ENCODE data around the gene ARHGAP44. TPM values are rescaled to one million over a fixed set of nuclear protein-coding genes. Genes with fewer than 3 reads are reported as not detected.

The ARHGAP44 gene
- total RNA-seq, 5 donors from 2014 or later (not counting 1 experiment from before 2014, with no cell fraction given): 0.15 to 0.39 (median 0.38) TPM; not detected in 2

GRCh38 chr17:12940699-12941098, 151.4 kb downstream of the ARHGAP44 start:
- Histone ChIP-seq H3K27me3 (replicated peaks in 1 of 2; ENCODE audit: control insufficient read depth in 2 of 2, extremely low read depth in 1 of 2, insufficient read depth in 2 of 2, low read length in 1 of 2) (peaks cover 0 to 4% of the 10 kb centered on the region in 2 experiments), H3K4me3 (ENCODE audit: control insufficient read depth in 1 of 2, extremely low read depth in 1 of 2, low read length in 1 of 2) (no peak overlapping the region), H3K9me3 (no peaks in the 10 kb centered on the region), H3K27ac (ENCODE audit: low read length) (no peak overlapping the region), H3K36me3 (ENCODE audit: control insufficient read depth in 2 of 2, extremely low read depth in 1 of 2, insufficient read depth in 1 of 2, low read length in 1 of 2) (no peaks in the 10 kb centered on the region), H3K4me1 (ENCODE audit: control insufficient read depth in 1 of 2, extremely low read depth in 1 of 2, insufficient read depth in 2 of 2, low read length in 2 of 2) (no peaks in the 10 kb centered on the region)
- H3K4me1 Mint-ChIP-seq: no peaks in the 10 kb centered on the region
- ATAC-seq (replicated peaks in 1 of 4) (no peak), DNase-seq (no peak)
- WGBS (ENCODE audit: insufficient coverage): no CpG with 5 or more reads among the region's 2 CpGs
- CTCF ChIA-PET: interaction anchor here in 1 of 2 donors (0.6 kb wide), 1 partner anchor 1574 kb away, joined by 3 read pairs; no protein-coding TSS in a partner anchor
- H3K9me3 Mint-ChIP-seq: peaks cover 0 to 4% (median 0%) of the 10 kb centered on the region in 3 donors
- H3K4me3 Mint-ChIP-seq: no peak overlapping the region
- POLR2A ChIA-PET: interaction anchor here in 1 of 2 donors (0.5 kb wide), 1 partner anchor 496 kb away, joined by 3 read pairs; no protein-coding TSS in a partner anchor
- H3K27ac Mint-ChIP-seq: no peak overlapping the region
- H3K36me3 Mint-ChIP-seq: no peaks in the 10 kb centered on the region
- peaks cover 0 to 4% of the 10 kb centered on the region in 2 donors for H3K27me3 Mint-ChIP-seq

DNA sequence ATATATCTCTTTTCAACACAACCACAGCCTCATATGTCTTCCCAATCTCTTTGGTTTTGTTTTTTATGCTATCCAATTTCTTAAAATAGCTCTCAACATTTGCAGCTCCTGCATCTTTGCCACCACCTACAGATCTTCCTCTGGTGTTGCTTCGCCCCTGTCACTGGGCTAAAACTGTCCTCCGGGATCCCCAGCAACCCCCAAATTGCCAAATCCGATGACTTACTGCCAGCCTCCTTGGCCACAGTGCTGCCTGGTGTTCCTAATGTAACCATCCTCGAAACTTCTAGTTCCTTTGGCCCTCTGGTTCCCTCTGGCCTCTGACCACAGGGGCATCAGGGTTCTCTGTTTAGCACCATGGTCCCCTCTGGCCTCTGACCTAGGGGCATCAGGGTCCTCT, 157.7 kb downstream of the ARHGAP44 start:
- no peak overlapping the region for H3K27ac Mint-ChIP-seq
- DNase-seq: no peak
- CTCF ChIA-PET: no interaction called here
- Histone ChIP-seq H3K9me3 (no peaks in the 10 kb centered on the region), H3K27me3 (replicated peaks in 1 of 2; ENCODE audit: control insufficient read depth in 2 of 2, extremely low read depth in 1 of 2, insufficient read depth in 2 of 2, low read length in 1 of 2) (peaks cover 0 to 6% of the 10 kb centered on the region in 2 experiments), H3K4me3 (ENCODE audit: control insufficient read depth in 1 of 2, extremely low read depth in 1 of 2, low read length in 1 of 2) (no peak overlapping the region), H3K36me3 (ENCODE audit: control insufficient read depth in 2 of 2, extremely low read depth in 1 of 2, insufficient read depth in 1 of 2, low read length in 1 of 2) (no peaks in the 10 kb centered on the region), H3K27ac (ENCODE audit: low read length) (no peak overlapping the region), H3K4me1 (ENCODE audit: control insufficient read depth in 1 of 2, extremely low read depth in 1 of 2, insufficient read depth in 2 of 2, low read length in 2 of 2) (no peaks in the 10 kb centered on the region)
- 68% methylated on average over 4 of the region's 4 CpGs for WGBS (ENCODE audit: insufficient coverage)
- H3K27me3 Mint-ChIP-seq: peaks cover 1 to 4% of the 10 kb centered on the region in 2 donors
- H3K9me3 Mint-ChIP-seq: peaks cover 0 to 3% (median 0%) of the 10 kb centered on the region in 3 donors
- H3K36me3 Mint-ChIP-seq: no peaks in the 10 kb centered on the region
- ATAC-seq (replicated peaks in 1 of 4): no peak
- POLR2A ChIA-PET: no interaction called here
- H3K4me1 Mint-ChIP-seq: no peaks in the 10 kb centered on the region
- no peak overlapping the region for H3K4me3 Mint-ChIP-seq

DNA sequence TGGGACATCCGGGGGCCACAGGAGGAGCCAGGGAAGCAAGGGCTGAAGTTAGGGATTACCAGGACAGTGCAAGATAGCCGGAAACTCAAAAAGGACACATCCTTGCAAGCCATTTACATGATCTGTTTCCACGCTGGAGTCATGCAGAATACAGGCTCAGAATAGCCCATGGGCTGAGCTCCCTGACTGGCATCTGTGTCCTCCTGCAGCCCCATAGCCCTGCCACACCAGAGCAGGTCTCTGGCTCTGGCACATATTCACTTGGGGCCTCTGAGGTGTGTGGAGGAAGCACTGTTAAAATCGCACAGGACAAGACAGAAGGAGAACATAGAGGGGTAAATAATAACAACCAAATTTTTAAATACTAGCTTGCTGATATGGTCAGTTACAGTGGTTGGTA, 162.7 kb downstream of the ARHGAP44 start:
- H3K27ac ChIP-seq (ENCODE audit: low read length): no peak overlapping the region
- no peaks in the 10 kb centered on the region for H3K36me3 ChIP-seq (ENCODE audit: control insufficient read depth in 2 of 2, extremely low read depth in 1 of 2, insufficient read depth in 1 of 2, low read length in 1 of 2)
- Mint-ChIP-seq H3K4me1 (no peaks in the 10 kb centered on the region), H3K27me3 (peaks cover 0 to 4% of the 10 kb centered on the region in 2 donors), H3K9me3 (peaks cover 0 to 9% (median 3%) of the 10 kb centered on the region in 3 donors), H3K27ac (no peak overlapping the region), H3K4me3 (no peak overlapping the region), H3K36me3 (no peaks in the 10 kb centered on the region)
- H3K27me3 ChIP-seq (replicated peaks in 1 of 2; ENCODE audit: control insufficient read depth in 2 of 2, extremely low read depth in 1 of 2, insufficient read depth in 2 of 2, low read length in 1 of 2): peaks cover 0 to 5% of the 10 kb centered on the region in 2 experiments
- ATAC-seq (replicated peaks in 1 of 4) (no peak), DNase-seq (no peak)
- POLR2A ChIA-PET: no interaction called here
- H3K4me3 ChIP-seq (ENCODE audit: control insufficient read depth in 1 of 2, extremely low read depth in 1 of 2, low read length in 1 of 2): no peak overlapping the region
- CTCF ChIA-PET: no interaction called here
- no peaks in the 10 kb centered on the region for H3K4me1 ChIP-seq (ENCODE audit: control insufficient read depth in 1 of 2, extremely low read depth in 1 of 2, insufficient read depth in 2 of 2, low read length in 2 of 2)
- 83% methylated on average over 3 of the region's 4 CpGs for WGBS (ENCODE audit: insufficient coverage)
- peaks cover 3% of the 10 kb centered on the region for H3K9me3 ChIP-seq

- Histone ChIP-seq H3K4me1 (ENCODE audit: control insufficient read depth in 1 of 2, extremely low read depth in 1 of 2, insufficient read depth in 2 of 2, low read length in 2 of 2) (no peaks in the 10 kb centered on the region), H3K9me3 (peaks cover 3% of the 10 kb centered on the region), H3K36me3 (ENCODE audit: control insufficient read depth in 2 of 2, extremely low read depth in 1 of 2, insufficient read depth in 1 of 2, low read length in 1 of 2) (no peaks in the 10 kb centered on the region), H3K27ac (ENCODE audit: low read length) (no peak overlapping the region), H3K27me3 (replicated peaks in 1 of 2; ENCODE audit: control insufficient read depth in 2 of 2, extremely low read depth in 1 of 2, insufficient read depth in 2 of 2, low read length in 1 of 2) (peaks cover 0 to 3% of the 10 kb centered on the region in 2 experiments), H3K4me3 (ENCODE audit: control insufficient read depth in 1 of 2, extremely low read depth in 1 of 2, low read length in 1 of 2) (no peak overlapping the region)
- DNase-seq (no peak), ATAC-seq (replicated peaks in 1 of 4) (no peak)
- H3K27me3 Mint-ChIP-seq: peaks cover 0 to 4% of the 10 kb centered on the region in 2 donors
- no peak overlapping the region for H3K27ac Mint-ChIP-seq
- H3K4me3 Mint-ChIP-seq: no peak overlapping the region
- peaks cover 0 to 13% (median 3%) of the 10 kb centered on the region in 3 donors for H3K9me3 Mint-ChIP-seq
- POLR2A ChIA-PET: no interaction called here
- H3K36me3 Mint-ChIP-seq: no peaks in the 10 kb centered on the region
- H3K4me1 Mint-ChIP-seq: no peaks in the 10 kb centered on the region
- CTCF ChIA-PET: no interaction called here
- 92% methylated on average over 12 of the region's 13 CpGs for WGBS (ENCODE audit: insufficient coverage)
Measured at GRCh38 chr17:12953156-12953555, 163.9 kb downstream of the ARHGAP44 start.

- POLR2A ChIA-PET: no interaction called here
- H3K27ac Mint-ChIP-seq: no peak overlapping the region
- Histone ChIP-seq H3K9me3 (peaks cover 3% of the 10 kb centered on the region), H3K4me3 (ENCODE audit: control insufficient read depth in 1 of 2, extremely low read depth in 1 of 2, low read length in 1 of 2) (no peak overlapping the region), H3K27ac (ENCODE audit: low read length) (no peak overlapping the region), H3K36me3 (ENCODE audit: control insufficient read depth in 2 of 2, extremely low read depth in 1 of 2, insufficient read depth in 1 of 2, low read length in 1 of 2) (no peaks in the 10 kb centered on the region), H3K4me1 (ENCODE audit: control insufficient read depth in 1 of 2, extremely low read depth in 1 of 2, insufficient read depth in 2 of 2, low read length in 2 of 2) (no peaks in the 10 kb centered on the region), H3K27me3 (replicated peaks in 1 of 2; ENCODE audit: control insufficient read depth in 2 of 2, extremely low read depth in 1 of 2, insufficient read depth in 2 of 2, low read length in 1 of 2) (peaks cover 0 to 3% of the 10 kb centered on the region in 2 experiments)
- WGBS (ENCODE audit: insufficient coverage): 70% methylated on average over 1 of the region's 5 CpGs
- ATAC-seq (replicated peaks in 1 of 4) (no peak), DNase-seq (no peak)
- no peak overlapping the region for H3K4me3 Mint-ChIP-seq
- H3K4me1 Mint-ChIP-seq: no peaks in the 10 kb centered on the region
- H3K27me3 Mint-ChIP-seq: no peaks in the 10 kb centered on the region
- peaks cover 0 to 21% (median 3%) of the 10 kb centered on the region in 3 donors for H3K9me3 Mint-ChIP-seq
- CTCF ChIA-PET: no interaction called here
- H3K36me3 Mint-ChIP-seq: no peaks in the 10 kb centered on the region
Measured at GRCh38 chr17:12955521-12955920, 166.2 kb downstream of the ARHGAP44 start.

DNA sequence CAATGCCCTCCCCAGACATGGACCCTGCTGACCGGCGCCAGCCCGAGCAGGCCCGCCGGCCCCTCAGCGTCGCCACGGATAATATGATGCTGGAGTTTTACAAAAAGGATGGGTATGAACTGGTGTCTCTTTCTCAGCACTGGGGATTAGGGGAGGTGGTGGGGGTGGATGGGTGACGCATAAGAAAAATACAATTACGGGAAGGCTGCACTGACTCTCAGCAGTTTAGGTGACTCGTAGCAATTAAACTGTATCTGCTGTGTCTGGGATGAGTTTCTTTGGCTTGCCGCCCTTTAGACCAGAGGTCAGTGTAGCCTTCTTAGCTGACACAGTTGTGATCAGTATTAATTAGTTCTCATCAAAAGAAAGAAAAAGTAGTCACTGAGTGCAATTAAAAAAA, 169.5 kb downstream of the ARHGAP44 start:
- Histone ChIP-seq H3K9me3 (peaks cover 3% of the 10 kb centered on the region), H3K27me3 (replicated peaks in 1 of 2; ENCODE audit: control insufficient read depth in 2 of 2, extremely low read depth in 1 of 2, insufficient read depth in 2 of 2, low read length in 1 of 2) (peaks cover 0 to 3% of the 10 kb centered on the region in 2 experiments), H3K4me1 (ENCODE audit: control insufficient read depth in 1 of 2, extremely low read depth in 1 of 2, insufficient read depth in 2 of 2, low read length in 2 of 2) (no peaks in the 10 kb centered on the region), H3K36me3 (ENCODE audit: control insufficient read depth in 2 of 2, extremely low read depth in 1 of 2, insufficient read depth in 1 of 2, low read length in 1 of 2) (no peaks in the 10 kb centered on the region), H3K4me3 (ENCODE audit: control insufficient read depth in 1 of 2, extremely low read depth in 1 of 2, low read length in 1 of 2) (no peak overlapping the region), H3K27ac (ENCODE audit: low read length) (no peak overlapping the region)
- CTCF ChIA-PET: no interaction called here
- Mint-ChIP-seq H3K9me3 (peaks cover 0 to 21% (median 3%) of the 10 kb centered on the region in 3 donors), H3K36me3 (no peaks in the 10 kb centered on the region), H3K4me3 (no peak overlapping the region), H3K27ac (no peak overlapping the region), H3K4me1 (no peaks in the 10 kb centered on the region), H3K27me3 (no peaks in the 10 kb centered on the region)
- POLR2A ChIA-PET: no interaction called here
- WGBS (ENCODE audit: insufficient coverage): 87% methylated on average over 6 of the region's 12 CpGs
- ATAC-seq (replicated peaks in 1 of 4) (no peak), DNase-seq (no peak)

GRCh38 chr17:12959441-12959840, 170.1 kb downstream of the ARHGAP44 start:
- no peak for DNase-seq
- no CpG with 5 or more reads among the region's 8 CpGs for WGBS (ENCODE audit: insufficient coverage)
- no peak overlapping the region for H3K27ac Mint-ChIP-seq
- H3K9me3 Mint-ChIP-seq: peaks cover 0 to 21% (median 3%) of the 10 kb centered on the region in 3 donors
- ATAC-seq (replicated peaks in 1 of 4): no peak
- no peaks in the 10 kb centered on the region for H3K27me3 Mint-ChIP-seq
- POLR2A ChIA-PET: no interaction called here
- CTCF ChIA-PET: no interaction called here
- H3K9me3 ChIP-seq: peaks cover 3% of the 10 kb centered on the region
- no peaks in the 10 kb centered on the region for H3K4me1 Mint-ChIP-seq
- no peak overlapping the region for H3K4me3 Mint-ChIP-seq
- no peaks in the 10 kb centered on the region for H3K4me1 ChIP-seq (ENCODE audit: control insufficient read depth in 1 of 2, extremely low read depth in 1 of 2, insufficient read depth in 2 of 2, low read length in 2 of 2)
- no peak overlapping the region for H3K27ac ChIP-seq (ENCODE audit: low read length)
- H3K4me3 ChIP-seq (ENCODE audit: control insufficient read depth in 1 of 2, extremely low read depth in 1 of 2, low read length in 1 of 2): no peak overlapping the region
- no peaks in the 10 kb centered on the region for H3K36me3 Mint-ChIP-seq
- peaks cover 0 to 3% of the 10 kb centered on the region in 2 experiments for H3K27me3 ChIP-seq (replicated peaks in 1 of 2; ENCODE audit: control insufficient read depth in 2 of 2, extremely low read depth in 1 of 2, insufficient read depth in 2 of 2, low read length in 1 of 2)
- no peaks in the 10 kb centered on the region for H3K36me3 ChIP-seq (ENCODE audit: control insufficient read depth in 2 of 2, extremely low read depth in 1 of 2, insufficient read depth in 1 of 2, low read length in 1 of 2)
